IMR-90 (cell line): ENCODE results near the gene BCL7A.

ENCODE experiments used
- BHLHE40 ChIP-seq: fragments of 150-350 bp; IDR thresholded peaks from 2 replicates; pipeline ENCODE4 v1.6.1; 2016; ENCODE audit warnings: mild to moderate bottlenecking, low read depth, low read length
- CEBPB ChIP-seq: IDR thresholded peaks from 2 replicates; pipeline ENCODE4 v1.6.1; 2012; ENCODE audit warnings: low read depth, low read length, improper control_type of control experiment
- CHD1 ChIP-seq: IDR thresholded peaks from 2 replicates; pipeline ENCODE4 v1.6.1; 2012; ENCODE audit warnings: low read depth, low read length, improper control_type of control experiment
- FOS ChIP-seq: fragments of 150-350 bp; IDR thresholded peaks from 2 replicates; pipeline ENCODE4 v1.6.1; 2016; ENCODE audit warnings: low read depth, low read length
- MAZ ChIP-seq: IDR thresholded peaks from 2 replicates; pipeline ENCODE4 v1.6.1; 2012; ENCODE audit warnings: low read depth, mild to moderate bottlenecking, low read length, improper control_type of control experiment, moderate library complexity, borderline replicate concordance
- MXI1 ChIP-seq: IDR thresholded peaks from 2 replicates; pipeline ENCODE4 v1.6.1; 2012; ENCODE audit warnings: low read depth, mild to moderate bottlenecking, low read length, moderate library complexity, borderline replicate concordance
- POLR2A ChIP-seq: IDR thresholded peaks from 2 replicates; pipeline ENCODE4 v1.6.1; 2012; ENCODE audit warnings: mild to moderate bottlenecking, low read depth, low read length
- RAD21 ChIP-seq: IDR thresholded peaks from 2 replicates; pipeline ENCODE4 v1.6.1; 2012; ENCODE audit warnings: low read length, improper control_type of control experiment
- RCOR1 ChIP-seq: IDR thresholded peaks from 2 replicates; pipeline ENCODE4 v1.6.1; 2012; ENCODE audit warnings: mild to moderate bottlenecking, low read length, improper control_type of control experiment; ENCODE audit not compliant: insufficient replicate concordance
- RFX5 ChIP-seq: IDR thresholded peaks from 2 replicates; pipeline ENCODE4 v1.8.0; 2012; ENCODE audit warnings: low read depth, mild to moderate bottlenecking, low read length, moderate library complexity
- SMC3 ChIP-seq: fragments of 150-350 bp; IDR thresholded peaks from 2 replicates; pipeline ENCODE4 v1.6.1; 2016; ENCODE audit warnings: low read depth, mild to moderate bottlenecking, antibody characterized with exemption, low read length, moderate library complexity
- TF ChIP-seq, protein P1 (sequence below): conservative IDR thresholded peaks from 2 replicates; pipeline ENCODE4 v1.5.1; 2012; ENCODE audit warnings: mild to moderate bottlenecking, low read depth, low read length, improper control_type of control experiment
- TF ChIP-seq, protein P2 (sequence below): fragments of 150-350 bp; IDR thresholded peaks from 2 replicates; pipeline ENCODE4 v1.6.1; 2017; ENCODE audit warnings: mild to moderate bottlenecking, antibody characterized with exemption, low read length, low read depth
- TF ChIP-seq, protein P3 (sequence below): fragments of 150-350 bp; IDR thresholded peaks from 2 replicates; pipeline ENCODE4 v1.6.1; 2016; ENCODE audit warnings: low read depth, mild to moderate bottlenecking, low read length, moderate library complexity, borderline replicate concordance

DNA sequence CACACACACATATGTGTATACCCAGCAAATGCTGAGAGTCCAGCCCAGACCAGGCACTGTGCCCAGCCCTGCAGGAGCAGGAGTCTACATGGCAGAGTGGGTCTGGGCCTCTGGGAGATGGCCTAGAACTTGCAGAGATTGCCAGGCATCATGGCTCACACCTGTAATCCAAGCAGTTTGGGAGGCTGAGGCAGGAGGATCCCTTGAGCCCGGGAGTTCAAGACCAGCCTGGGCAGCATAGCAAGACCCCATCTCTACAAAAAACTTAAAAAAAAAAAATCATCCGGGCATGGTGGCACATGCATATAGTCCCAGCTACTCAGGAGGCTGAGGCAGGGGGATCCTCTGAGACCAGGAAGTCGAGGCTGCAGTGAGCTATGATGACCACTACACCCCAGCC is 36.1 kb downstream of the BCL7A start:
- TF ChIP-seq, protein P1, sequence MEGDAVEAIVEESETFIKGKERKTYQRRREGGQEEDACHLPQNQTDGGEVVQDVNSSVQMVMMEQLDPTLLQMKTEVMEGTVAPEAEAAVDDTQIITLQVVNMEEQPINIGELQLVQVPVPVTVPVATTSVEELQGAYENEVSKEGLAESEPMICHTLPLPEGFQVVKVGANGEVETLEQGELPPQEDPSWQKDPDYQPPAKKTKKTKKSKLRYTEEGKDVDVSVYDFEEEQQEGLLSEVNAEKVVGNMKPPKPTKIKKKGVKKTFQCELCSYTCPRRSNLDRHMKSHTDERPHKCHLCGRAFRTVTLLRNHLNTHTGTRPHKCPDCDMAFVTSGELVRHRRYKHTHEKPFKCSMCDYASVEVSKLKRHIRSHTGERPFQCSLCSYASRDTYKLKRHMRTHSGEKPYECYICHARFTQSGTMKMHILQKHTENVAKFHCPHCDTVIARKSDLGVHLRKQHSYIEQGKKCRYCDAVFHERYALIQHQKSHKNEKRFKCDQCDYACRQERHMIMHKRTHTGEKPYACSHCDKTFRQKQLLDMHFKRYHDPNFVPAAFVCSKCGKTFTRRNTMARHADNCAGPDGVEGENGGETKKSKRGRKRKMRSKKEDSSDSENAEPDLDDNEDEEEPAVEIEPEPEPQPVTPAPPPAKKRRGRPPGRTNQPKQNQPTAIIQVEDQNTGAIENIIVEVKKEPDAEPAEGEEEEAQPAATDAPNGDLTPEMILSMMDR = no peak
- TF ChIP-seq, protein P2, sequence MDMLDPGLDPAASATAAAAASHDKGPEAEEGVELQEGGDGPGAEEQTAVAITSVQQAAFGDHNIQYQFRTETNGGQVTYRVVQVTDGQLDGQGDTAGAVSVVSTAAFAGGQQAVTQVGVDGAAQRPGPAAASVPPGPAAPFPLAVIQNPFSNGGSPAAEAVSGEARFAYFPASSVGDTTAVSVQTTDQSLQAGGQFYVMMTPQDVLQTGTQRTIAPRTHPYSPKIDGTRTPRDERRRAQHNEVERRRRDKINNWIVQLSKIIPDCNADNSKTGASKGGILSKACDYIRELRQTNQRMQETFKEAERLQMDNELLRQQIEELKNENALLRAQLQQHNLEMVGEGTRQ = no peak
- TF ChIP-seq RAD21 (no peak), FOS (no peak), POLR2A (no peak), BHLHE40 (no peak), MAZ (no peak), SMC3 (no peak), RFX5 (no peak), MXI1 (no peak), RCOR1 (no peak), CHD1 (no peak), CEBPB (no peak)
- TF ChIP-seq, protein P3, sequence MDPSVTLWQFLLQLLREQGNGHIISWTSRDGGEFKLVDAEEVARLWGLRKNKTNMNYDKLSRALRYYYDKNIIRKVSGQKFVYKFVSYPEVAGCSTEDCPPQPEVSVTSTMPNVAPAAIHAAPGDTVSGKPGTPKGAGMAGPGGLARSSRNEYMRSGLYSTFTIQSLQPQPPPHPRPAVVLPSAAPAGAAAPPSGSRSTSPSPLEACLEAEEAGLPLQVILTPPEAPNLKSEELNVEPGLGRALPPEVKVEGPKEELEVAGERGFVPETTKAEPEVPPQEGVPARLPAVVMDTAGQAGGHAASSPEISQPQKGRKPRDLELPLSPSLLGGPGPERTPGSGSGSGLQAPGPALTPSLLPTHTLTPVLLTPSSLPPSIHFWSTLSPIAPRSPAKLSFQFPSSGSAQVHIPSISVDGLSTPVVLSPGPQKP = no peak
